ENCODE data around the gene TIMP4. TPM values are rescaled to one million over a fixed set of nuclear protein-coding genes. Genes with fewer than 3 reads are reported as not detected.

TIMP4 gene
- total RNA-seq, 2 donors from 2014 or later, result 0.24 to 0.28 TPM

DNA sequence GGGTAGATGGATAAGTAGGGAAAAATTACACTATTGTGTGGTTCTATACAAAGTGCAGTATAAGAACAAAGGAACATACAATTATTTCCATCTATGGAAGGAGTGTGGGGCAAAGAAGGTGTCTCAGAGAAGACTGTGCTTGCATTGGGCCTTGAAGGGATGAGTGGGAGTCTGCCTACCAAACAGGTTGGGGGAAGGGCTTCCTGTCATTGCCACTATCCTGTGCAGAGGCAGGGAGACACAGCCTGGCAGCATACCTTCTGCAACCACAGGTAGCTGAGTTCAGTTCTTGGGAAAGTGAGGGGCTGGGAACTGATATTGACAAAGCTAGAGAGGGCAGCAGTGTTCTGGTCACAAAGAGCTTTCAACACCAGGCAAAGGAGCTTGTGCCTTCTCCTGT, 3.4 kb downstream of the TIMP4 start:
- no peak for ATAC-seq (replicated peaks in 1 of 2)
- H3K4me3 Mint-ChIP-seq, result no peak overlapping the region
- no peak for DNase-seq
- no peaks in the 10 kb centered on the region for H3K36me3 Mint-ChIP-seq (ENCODE audit: insufficient read depth in 2 of 2)
- H3K27me3 Mint-ChIP-seq (ENCODE audit: low read depth), result peaks cover 32% of the 10 kb centered on the region
- H3K9me3 Mint-ChIP-seq, result no peaks in the 10 kb centered on the region
- H3K27ac Mint-ChIP-seq, result no peak overlapping the region
- H3K4me1 Mint-ChIP-seq (ENCODE audit: low read depth), result peaks cover 14% of the 10 kb centered on the region

DNA sequence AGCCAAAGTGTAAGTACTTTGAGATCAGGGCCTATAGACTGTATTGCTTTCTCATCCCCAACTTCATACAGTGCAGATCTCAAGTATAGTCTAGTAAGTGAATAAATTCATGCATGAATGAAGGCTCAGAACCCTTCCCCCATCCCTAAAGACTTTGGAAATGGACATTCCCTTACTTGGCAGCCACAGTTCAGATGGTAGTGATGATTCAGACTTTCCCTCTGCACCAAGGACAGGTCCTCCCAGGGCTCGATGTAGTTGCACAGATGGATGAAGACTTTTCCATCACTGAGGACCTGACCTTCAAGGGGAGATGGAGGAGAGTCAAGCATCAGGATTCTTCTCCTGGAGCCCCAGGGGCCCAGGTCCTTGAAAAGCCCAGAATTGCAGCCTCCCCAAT, 4.6 kb downstream of the TIMP4 start:
- H3K36me3 Mint-ChIP-seq (ENCODE audit: insufficient read depth in 2 of 2), result no peaks in the 10 kb centered on the region
- H3K27me3 Mint-ChIP-seq (ENCODE audit: low read depth), result peaks cover 31% of the 10 kb centered on the region
- H3K9me3 Mint-ChIP-seq, result no peaks in the 10 kb centered on the region
- DNase-seq (no peak), ATAC-seq (replicated peaks in 1 of 2) (no peak)
- H3K4me1 Mint-ChIP-seq (ENCODE audit: low read depth), result peaks cover 12% of the 10 kb centered on the region
- H3K27ac Mint-ChIP-seq, result no peak overlapping the region
- no peak overlapping the region for H3K4me3 Mint-ChIP-seq

DNA sequence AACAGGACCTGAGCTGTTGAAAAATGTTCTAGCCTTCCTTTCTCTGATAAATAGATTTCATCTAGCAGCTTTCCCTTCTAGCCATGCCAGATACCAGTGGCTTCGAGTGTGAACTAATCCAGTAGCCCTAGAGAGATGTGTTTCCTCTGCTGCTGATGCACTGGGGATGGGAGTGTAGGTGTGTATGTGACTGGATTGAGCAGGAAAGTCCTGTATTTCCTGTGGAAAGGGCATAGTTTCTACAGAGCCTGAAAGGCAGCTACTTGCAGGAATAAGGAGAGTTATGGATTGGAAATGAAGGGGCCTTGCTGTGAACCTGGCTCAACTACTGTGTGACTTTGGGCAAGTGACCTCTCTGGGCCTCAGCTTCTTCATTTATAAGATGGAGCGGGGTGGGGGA, 8.6 kb downstream of the TIMP4 start:
- H3K36me3 Mint-ChIP-seq (ENCODE audit: insufficient read depth in 2 of 2), result no peaks in the 10 kb centered on the region
- no peak for DNase-seq
- H3K27me3 Mint-ChIP-seq (ENCODE audit: low read depth), result peaks cover 15% of the 10 kb centered on the region
- ATAC-seq (replicated peaks in 1 of 2), result no peak
- H3K4me3 Mint-ChIP-seq, result no peak overlapping the region
- no peak overlapping the region for H3K27ac Mint-ChIP-seq
- peaks cover 4% of the 10 kb centered on the region for H3K4me1 Mint-ChIP-seq (ENCODE audit: low read depth)
- H3K9me3 Mint-ChIP-seq, result no peaks in the 10 kb centered on the region

DNA sequence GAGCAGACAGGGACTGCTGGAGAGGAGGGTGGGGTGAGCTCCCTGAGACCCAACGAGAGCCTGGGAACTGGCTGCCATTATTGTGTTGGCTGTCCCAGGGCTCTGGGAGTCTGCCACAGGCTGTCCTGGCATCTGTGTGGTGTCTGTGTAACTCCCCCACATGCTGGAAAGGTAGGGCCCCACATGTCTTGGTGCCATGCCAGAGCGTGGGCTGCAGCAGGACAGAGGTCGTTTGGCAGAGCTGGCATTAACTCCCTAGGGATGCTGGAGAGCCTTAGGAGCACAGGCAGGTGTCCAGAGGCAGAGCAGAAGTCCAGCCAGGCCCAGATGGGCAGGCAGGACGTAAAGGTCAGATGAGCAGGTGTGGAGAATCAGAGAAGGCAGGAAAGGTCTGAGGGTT, 9.7 kb downstream of the TIMP4 start:
- H3K27ac Mint-ChIP-seq, result no peak overlapping the region
- no peak for ATAC-seq (replicated peaks in 1 of 2)
- H3K27me3 Mint-ChIP-seq (ENCODE audit: low read depth), result peaks cover 16% of the 10 kb centered on the region
- DNase-seq, result no peak
- no peaks in the 10 kb centered on the region for H3K36me3 Mint-ChIP-seq (ENCODE audit: insufficient read depth in 2 of 2)
- no peaks in the 10 kb centered on the region for H3K4me1 Mint-ChIP-seq (ENCODE audit: low read depth)
- no peak overlapping the region for H3K4me3 Mint-ChIP-seq
- no peaks in the 10 kb centered on the region for H3K9me3 Mint-ChIP-seq

DNA sequence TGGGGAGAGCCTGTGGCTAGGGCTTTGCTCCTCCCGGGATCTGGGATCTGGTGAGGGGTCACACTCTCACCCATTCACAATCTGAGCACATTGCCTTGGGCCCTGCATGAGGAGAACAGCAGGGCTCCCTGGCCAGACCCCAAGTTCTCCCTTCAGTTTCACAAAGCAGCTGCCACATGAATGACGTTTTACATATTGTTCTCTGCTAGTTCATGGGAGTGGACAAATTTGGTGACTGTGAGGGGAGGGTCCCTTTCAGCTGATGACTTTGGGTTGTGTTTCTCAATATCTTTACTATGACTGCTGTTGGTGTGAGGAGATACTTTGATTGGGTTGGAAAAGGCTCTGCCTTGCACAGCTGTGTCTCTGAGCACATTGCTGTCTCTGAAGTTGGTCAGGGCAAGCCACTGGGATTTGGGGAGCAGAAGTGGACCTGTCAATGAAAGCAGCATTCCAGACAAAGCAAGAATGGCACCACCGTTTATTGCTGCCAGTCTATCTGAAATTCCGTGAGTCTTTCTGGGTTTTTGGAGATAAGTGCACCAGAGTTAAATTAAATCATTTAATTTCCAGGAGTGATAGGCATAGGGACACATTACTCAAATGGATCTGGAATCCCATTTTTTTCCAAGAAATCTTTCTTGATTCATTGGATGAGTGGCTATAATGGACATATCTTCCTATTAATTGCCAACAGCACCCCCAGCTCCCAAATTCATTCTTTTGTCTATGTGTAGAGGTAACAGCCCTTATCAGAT, 10.3 kb downstream of the TIMP4 start:
- no peak for DNase-seq
- H3K27me3 Mint-ChIP-seq (ENCODE audit: low read depth), result peaks cover 22% of the 10 kb centered on the region
- no peak overlapping the region for H3K4me3 Mint-ChIP-seq

DNA sequence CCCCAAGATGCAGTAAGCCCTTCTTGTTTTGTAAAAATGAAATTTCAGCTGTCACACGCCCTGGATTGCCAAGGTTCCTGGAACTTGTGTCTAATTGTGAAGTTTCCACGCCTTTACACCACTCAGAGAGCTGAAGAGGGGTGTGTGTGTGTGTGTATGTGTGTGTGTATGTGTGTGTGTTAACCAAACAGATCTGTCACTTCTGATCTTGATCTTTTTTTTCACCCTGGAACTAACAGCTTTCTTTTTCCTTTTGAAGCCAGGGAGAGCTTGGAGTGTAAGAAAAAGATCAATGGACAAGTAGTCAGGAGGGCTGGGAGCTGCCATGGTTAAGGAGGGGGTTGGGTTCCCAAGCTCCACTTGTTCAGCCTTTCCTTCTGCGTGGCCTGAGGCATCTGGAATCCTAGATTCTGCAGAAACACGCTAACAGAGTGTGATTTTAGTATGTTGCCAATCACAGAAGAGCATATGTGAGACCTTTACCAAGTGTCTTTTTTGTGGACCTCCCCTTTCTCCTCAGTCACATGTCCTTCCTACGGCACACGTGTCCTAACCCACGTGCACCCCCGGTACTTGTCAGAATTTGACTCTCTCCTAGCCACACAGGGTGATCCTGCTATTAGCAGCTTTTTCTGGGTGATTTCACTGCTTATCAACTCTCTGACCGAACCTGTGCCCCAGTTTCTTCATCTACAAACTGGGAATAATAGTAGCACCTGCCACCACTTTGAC, 11.5 kb downstream of the TIMP4 start:
- ATAC-seq (replicated peaks in 1 of 2), result no peak

More for the DNA sequence above, 10.3 kb downstream of the TIMP4 start:
- no peaks in the 10 kb centered on the region for H3K36me3 Mint-ChIP-seq (ENCODE audit: insufficient read depth in 2 of 2)
- ATAC-seq (replicated peaks in 1 of 2), result no peak
- H3K9me3 Mint-ChIP-seq, result no peaks in the 10 kb centered on the region
- H3K27ac Mint-ChIP-seq, result no peak overlapping the region
- H3K4me1 Mint-ChIP-seq (ENCODE audit: low read depth), result no peaks in the 10 kb centered on the region

DNA sequence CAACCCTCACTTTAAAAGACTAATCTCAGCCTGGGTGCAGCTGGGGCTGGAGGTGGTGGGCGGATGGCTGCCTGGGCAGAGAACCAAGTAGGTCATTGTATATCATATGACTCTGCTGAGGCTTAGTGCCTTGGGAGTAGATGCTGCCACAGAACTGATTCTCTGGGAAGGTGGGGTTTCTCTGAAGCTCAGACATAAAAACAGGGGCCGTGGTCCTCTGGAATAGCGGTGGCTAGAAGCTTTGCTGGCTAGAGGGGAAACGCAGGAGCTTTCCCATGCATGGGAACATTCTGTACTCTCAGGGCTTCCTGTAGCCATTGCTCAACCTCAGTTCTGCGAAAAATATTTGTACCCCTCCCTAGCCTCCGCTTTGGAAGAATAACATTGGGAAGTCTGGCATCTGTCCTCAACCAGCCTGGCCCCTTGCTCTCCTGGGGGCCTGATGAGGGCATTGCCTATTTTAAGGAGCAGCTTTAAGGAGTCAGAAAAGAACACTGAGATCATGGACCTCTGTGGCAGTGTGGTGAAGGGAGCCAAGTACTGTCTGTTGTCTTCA, 14.7 kb downstream of the TIMP4 start:
- peaks cover 18% of the 10 kb centered on the region for H3K27me3 Mint-ChIP-seq (ENCODE audit: low read depth)

More for the DNA sequence above, 11.5 kb downstream of the TIMP4 start:
- H3K4me3 Mint-ChIP-seq, result no peak overlapping the region
- no peaks in the 10 kb centered on the region for H3K36me3 Mint-ChIP-seq (ENCODE audit: insufficient read depth in 2 of 2)
- peaks cover 22% of the 10 kb centered on the region for H3K27me3 Mint-ChIP-seq (ENCODE audit: low read depth)
- no peaks in the 10 kb centered on the region for H3K9me3 Mint-ChIP-seq
- H3K4me1 Mint-ChIP-seq (ENCODE audit: low read depth), result no peaks in the 10 kb centered on the region
- H3K27ac Mint-ChIP-seq, result no peak overlapping the region
- no peak for DNase-seq

DNA sequence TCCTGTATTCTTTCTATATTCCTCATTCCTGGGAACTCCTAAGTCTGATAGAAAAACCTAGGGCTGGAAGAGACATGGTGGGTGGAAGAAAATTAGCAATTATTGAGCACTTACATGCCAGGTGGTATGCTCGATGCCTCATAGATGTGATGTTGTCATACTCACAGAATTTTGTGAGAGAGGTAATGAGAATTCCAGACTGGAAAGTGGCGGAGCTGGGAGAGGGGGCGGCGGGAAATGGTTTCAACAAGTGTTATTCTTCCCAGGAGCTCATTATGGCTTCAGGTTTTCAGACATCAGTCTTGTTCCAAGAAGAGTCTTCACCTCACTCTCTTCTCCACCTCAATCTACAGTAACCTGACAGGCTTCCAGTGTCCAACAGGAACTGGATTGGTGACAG, 16.2 kb downstream of the TIMP4 start:
- DNase-seq, result no peak
- Mint-ChIP-seq H3K9me3 (no peaks in the 10 kb centered on the region), H3K4me1 (ENCODE audit: low read depth) (no peaks in the 10 kb centered on the region), H3K27me3 (ENCODE audit: low read depth) (peaks cover 16% of the 10 kb centered on the region), H3K27ac (no peak overlapping the region), H3K4me3 (no peak overlapping the region), H3K36me3 (ENCODE audit: insufficient read depth in 2 of 2) (no peaks in the 10 kb centered on the region)
- ATAC-seq (replicated peaks in 1 of 2), result no peak

More for the DNA sequence above, 14.7 kb downstream of the TIMP4 start:
- Mint-ChIP-seq H3K9me3 (no peaks in the 10 kb centered on the region), H3K4me1 (ENCODE audit: low read depth) (no peaks in the 10 kb centered on the region), H3K4me3 (no peak overlapping the region), H3K27ac (no peak overlapping the region), H3K36me3 (ENCODE audit: insufficient read depth in 2 of 2) (no peaks in the 10 kb centered on the region)
- DNase-seq (no peak), ATAC-seq (replicated peaks in 1 of 2) (no peak)

DNA sequence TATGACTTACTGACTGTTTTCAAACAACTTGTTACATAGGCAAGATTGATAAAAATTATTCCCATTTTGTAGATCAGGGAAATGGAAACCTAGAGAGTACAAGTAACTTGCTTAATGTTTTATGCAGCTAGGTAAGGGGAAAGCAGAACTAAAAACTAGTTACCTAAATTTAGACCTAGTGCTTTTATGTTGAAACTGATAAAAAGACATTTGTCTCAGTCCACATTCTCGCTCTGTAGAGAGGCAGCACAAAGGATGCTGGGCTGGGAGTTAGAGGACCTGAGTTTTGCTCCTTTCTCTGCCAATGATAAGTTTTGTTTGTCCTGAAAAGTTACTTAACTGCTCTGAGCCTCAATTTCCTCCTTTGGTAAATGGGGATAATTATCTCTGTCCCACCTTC, 17.4 kb downstream of the TIMP4 start:
- Mint-ChIP-seq H3K4me3 (no peak overlapping the region), H3K27me3 (ENCODE audit: low read depth) (peaks cover 16% of the 10 kb centered on the region), H3K36me3 (ENCODE audit: insufficient read depth in 2 of 2) (no peaks in the 10 kb centered on the region), H3K9me3 (no peaks in the 10 kb centered on the region), H3K4me1 (ENCODE audit: low read depth) (no peaks in the 10 kb centered on the region), H3K27ac (no peak overlapping the region)
- ATAC-seq (replicated peaks in 1 of 2) (no peak), DNase-seq (no peak)

DNA sequence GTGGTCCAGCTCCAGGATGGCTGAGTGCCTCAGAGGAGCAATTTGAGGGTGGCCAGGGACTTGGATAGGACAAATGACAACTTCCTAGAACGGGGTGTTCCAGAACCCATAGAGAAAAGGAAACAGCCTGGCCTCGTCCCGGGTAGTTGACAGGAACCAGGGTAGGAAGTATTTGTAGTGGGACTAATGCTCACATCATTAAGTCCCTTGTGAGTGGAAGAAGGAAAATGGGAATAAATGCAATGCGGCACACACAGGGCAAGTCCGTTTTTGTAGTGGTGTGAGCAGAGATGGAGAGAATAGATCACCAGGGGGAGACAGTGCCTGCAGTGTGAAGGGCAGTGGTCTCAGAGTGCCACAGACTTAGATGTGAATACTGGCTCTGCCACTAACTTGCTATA, 19.6 kb downstream of the TIMP4 start:
- Mint-ChIP-seq H3K4me1 (ENCODE audit: low read depth) (no peaks in the 10 kb centered on the region), H3K27ac (no peak overlapping the region), H3K27me3 (ENCODE audit: low read depth) (peaks cover 15% of the 10 kb centered on the region), H3K36me3 (ENCODE audit: insufficient read depth in 2 of 2) (no peaks in the 10 kb centered on the region), H3K4me3 (no peak overlapping the region), H3K9me3 (no peaks in the 10 kb centered on the region)
- ATAC-seq (replicated peaks in 1 of 2) (peak; percentile 67 to 75), DNase-seq (peak; percentile 23 to 27)

DNA sequence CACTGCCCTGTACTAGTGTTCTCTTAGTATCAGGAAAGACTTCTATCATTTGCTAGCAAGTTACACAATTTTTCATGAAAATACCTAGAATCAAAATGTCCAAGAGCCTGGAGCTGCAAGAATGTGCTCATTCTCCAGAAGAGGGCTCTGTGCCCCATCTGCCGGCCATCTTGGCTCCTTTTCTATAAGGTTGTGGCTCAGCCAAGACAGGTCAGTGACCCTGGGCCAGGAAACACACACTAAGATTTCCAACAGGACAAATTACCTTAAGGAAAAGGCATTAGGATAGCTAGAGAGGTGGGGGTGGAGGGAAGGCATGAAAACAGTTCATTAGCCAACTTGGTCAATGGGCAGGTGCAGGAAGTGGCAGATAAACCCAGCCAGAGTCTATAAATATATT, 20.7 kb downstream of the TIMP4 start:
- Mint-ChIP-seq H3K4me1 (ENCODE audit: low read depth) (no peaks in the 10 kb centered on the region), H3K4me3 (no peak overlapping the region), H3K36me3 (ENCODE audit: insufficient read depth in 2 of 2) (no peaks in the 10 kb centered on the region), H3K27ac (no peak overlapping the region), H3K27me3 (ENCODE audit: low read depth) (peaks cover 15% of the 10 kb centered on the region), H3K9me3 (no peaks in the 10 kb centered on the region)
- peak; percentile 59 to 68 for ATAC-seq (replicated peaks in 1 of 2)
- peak; percentile 28 to 35 for DNase-seq

DNA sequence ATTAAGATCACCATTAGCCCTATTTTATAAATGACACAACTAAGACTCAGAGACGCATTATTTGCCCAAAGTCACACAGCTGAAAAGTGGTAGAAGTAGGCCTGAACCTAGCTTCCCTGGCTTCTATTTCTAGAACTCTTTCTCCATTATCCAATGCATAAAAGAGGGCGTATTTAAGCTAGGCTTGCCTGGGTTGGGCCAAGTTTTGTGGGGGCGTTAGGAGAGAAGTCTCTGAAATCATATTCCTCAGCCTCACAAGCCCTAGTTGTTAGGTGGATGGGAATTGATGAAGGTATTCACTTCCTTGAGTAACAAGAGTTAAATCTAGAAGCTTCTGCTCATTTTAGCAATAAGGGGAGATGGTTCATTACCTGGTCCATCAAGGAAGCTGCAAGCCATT, 22.3 kb downstream of the TIMP4 start:
- DNase-seq (no peak), ATAC-seq (replicated peaks in 1 of 2) (no peak)
- peaks cover 16% of the 10 kb centered on the region for H3K27me3 Mint-ChIP-seq (ENCODE audit: low read depth)
- H3K9me3 Mint-ChIP-seq, result no peaks in the 10 kb centered on the region
- no peaks in the 10 kb centered on the region for H3K36me3 Mint-ChIP-seq (ENCODE audit: insufficient read depth in 2 of 2)
- no peaks in the 10 kb centered on the region for H3K4me1 Mint-ChIP-seq (ENCODE audit: low read depth)
- no peak overlapping the region for H3K27ac Mint-ChIP-seq
- no peak overlapping the region for H3K4me3 Mint-ChIP-seq

DNA sequence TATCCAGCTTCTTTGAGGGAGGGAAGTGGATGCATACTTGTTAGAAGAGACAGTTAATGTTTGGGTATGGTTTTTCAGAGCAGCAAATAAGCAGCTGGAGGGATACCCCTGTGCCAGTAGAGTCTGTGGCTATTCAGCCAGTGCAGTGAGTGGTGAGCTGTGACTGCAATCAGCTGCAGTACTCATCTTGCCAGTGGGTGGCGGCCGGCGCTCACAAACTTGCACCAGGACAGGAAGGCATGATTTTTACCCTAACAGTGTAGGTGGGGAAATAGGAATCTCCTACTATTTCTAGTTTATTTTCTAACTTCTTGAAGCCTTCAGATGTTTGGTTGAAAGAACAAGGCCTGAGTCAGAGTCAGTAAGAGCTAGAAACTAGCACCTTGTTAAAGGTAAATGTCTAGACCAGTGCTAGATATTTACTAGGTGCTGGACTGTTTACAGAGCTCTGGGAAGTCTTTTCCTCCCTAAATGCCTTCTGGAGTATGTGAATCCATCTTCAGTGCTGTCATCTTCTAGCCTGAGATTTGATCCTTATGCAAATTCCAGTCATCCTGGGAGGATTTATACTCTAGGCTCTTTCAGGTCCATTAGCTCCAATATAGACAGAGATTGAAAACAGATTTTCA, 23.6 kb downstream of the TIMP4 start:
- Mint-ChIP-seq H3K4me3 (no peak overlapping the region), H3K36me3 (ENCODE audit: insufficient read depth in 2 of 2) (no peaks in the 10 kb centered on the region)

More for the DNA sequence above, 23.6 kb downstream of the TIMP4 start:
- DNase-seq (peak; percentile 67 to 71), ATAC-seq (replicated peaks in 1 of 2) (peak; percentile 85 to 91)
- no peak overlapping the region for H3K27ac Mint-ChIP-seq
- no peaks in the 10 kb centered on the region for H3K9me3 Mint-ChIP-seq
- H3K27me3 Mint-ChIP-seq (ENCODE audit: low read depth), result peaks cover 26% of the 10 kb centered on the region
- no peaks in the 10 kb centered on the region for H3K4me1 Mint-ChIP-seq (ENCODE audit: low read depth)
